ENCODE results near the gene PRKAR1B. TPM values are rescaled to one million over a fixed set of nuclear protein-coding genes. Genes with fewer than 3 reads are reported as not detected.

The PRKAR1B gene
- total RNA-seq, 3 donors from 2014 or later: 38.8 to 58.6 (median 49.9) TPM

- Mint-ChIP-seq H3K4me3 (no peak overlapping the region), H3K27me3 (ENCODE audit: low read depth) (no peaks in the 10 kb centered on the region), H3K36me3 (ENCODE audit: insufficient read depth) (peaks cover 13% of the 10 kb centered on the region), H3K4me1 (ENCODE audit: low read depth) (peaks cover 14% of the 10 kb centered on the region), H3K9me3 (no peaks in the 10 kb centered on the region)
- no peak for DNase-seq
- peak in 1 of 2 donors; percentile 20 for ATAC-seq
These were observed 15.1 kb downstream of the PRKAR1B start for GRCh38 chr7:711922-712380.

- DNase-seq (no peak), ATAC-seq (no peak)
- Mint-ChIP-seq H3K4me1 (ENCODE audit: low read depth) (peaks cover 14% of the 10 kb centered on the region), H3K36me3 (ENCODE audit: insufficient read depth) (peaks cover 11% of the 10 kb centered on the region), H3K9me3 (no peaks in the 10 kb centered on the region), H3K4me3 (peak overlapping the region; percentile 54), H3K27me3 (ENCODE audit: low read depth) (no peaks in the 10 kb centered on the region)
These were observed 15.8 kb downstream of the PRKAR1B start for GRCh38 chr7:711093-711921.

- Mint-ChIP-seq H3K4me1 (ENCODE audit: low read depth) (peaks cover 12% of the 10 kb centered on the region), H3K4me3 (no peak overlapping the region), H3K36me3 (ENCODE audit: insufficient read depth) (peaks cover 9% of the 10 kb centered on the region), H3K27me3 (ENCODE audit: low read depth) (no peaks in the 10 kb centered on the region), H3K9me3 (no peaks in the 10 kb centered on the region)
- no peak for DNase-seq
- ATAC-seq: no peak
These were observed 16.9 kb downstream of the PRKAR1B start for GRCh38 chr7:710161-710560.

GRCh38 chr7:707296-708000 lies 19.6 kb downstream of the PRKAR1B start:
- DNase-seq (no peak), ATAC-seq (no peak)
- no peak overlapping the region for H3K4me3 Mint-ChIP-seq
- peaks cover 5% of the 10 kb centered on the region for H3K4me1 Mint-ChIP-seq (ENCODE audit: low read depth)
- H3K27me3 Mint-ChIP-seq (ENCODE audit: low read depth): no peaks in the 10 kb centered on the region
- peaks cover 8% of the 10 kb centered on the region for H3K9me3 Mint-ChIP-seq
- peaks cover 9% of the 10 kb centered on the region for H3K36me3 Mint-ChIP-seq (ENCODE audit: insufficient read depth)

GRCh38 chr7:706721-707120 lies 20.4 kb downstream of the PRKAR1B start:
- no peak for DNase-seq
- Mint-ChIP-seq H3K9me3 (peaks cover 9% of the 10 kb centered on the region), H3K4me1 (ENCODE audit: low read depth) (peaks cover 5% of the 10 kb centered on the region), H3K36me3 (ENCODE audit: insufficient read depth) (peaks cover 13% of the 10 kb centered on the region), H3K4me3 (no peak overlapping the region), H3K27me3 (ENCODE audit: low read depth) (no peaks in the 10 kb centered on the region)
- ATAC-seq: no peak

- H3K4me3 Mint-ChIP-seq: no peak overlapping the region
- no peak for ATAC-seq
- peaks cover 15% of the 10 kb centered on the region for H3K36me3 Mint-ChIP-seq (ENCODE audit: insufficient read depth)
- peaks cover 15% of the 10 kb centered on the region for H3K9me3 Mint-ChIP-seq
- H3K4me1 Mint-ChIP-seq (ENCODE audit: low read depth): no peaks in the 10 kb centered on the region
- no peaks in the 10 kb centered on the region for H3K27me3 Mint-ChIP-seq (ENCODE audit: low read depth)
- no peak for DNase-seq
These were observed 24.0 kb downstream of the PRKAR1B start for GRCh38 chr7:703049-703448.

- H3K9me3 Mint-ChIP-seq: peaks cover 15% of the 10 kb centered on the region
- no peaks in the 10 kb centered on the region for H3K4me1 Mint-ChIP-seq (ENCODE audit: low read depth)
- no peaks in the 10 kb centered on the region for H3K27me3 Mint-ChIP-seq (ENCODE audit: low read depth)
- peaks cover 15% of the 10 kb centered on the region for H3K36me3 Mint-ChIP-seq (ENCODE audit: insufficient read depth)
- H3K4me3 Mint-ChIP-seq: no peak overlapping the region
- ATAC-seq (no peak), DNase-seq (no peak)
These were observed 25.9 kb downstream of the PRKAR1B start for GRCh38 chr7:701086-701671.

- no peak overlapping the region for H3K4me3 Mint-ChIP-seq
- peaks cover 15% of the 10 kb centered on the region for H3K36me3 Mint-ChIP-seq (ENCODE audit: insufficient read depth)
- H3K4me1 Mint-ChIP-seq (ENCODE audit: low read depth): no peaks in the 10 kb centered on the region
- no peaks in the 10 kb centered on the region for H3K27me3 Mint-ChIP-seq (ENCODE audit: low read depth)
- peaks cover 15% of the 10 kb centered on the region for H3K9me3 Mint-ChIP-seq
- ATAC-seq (no peak), DNase-seq (no peak)
These were observed 27.5 kb downstream of the PRKAR1B start for GRCh38 chr7:699476-700170.

GRCh38 chr7:698515-699475 lies 28.3 kb downstream of the PRKAR1B start:
- H3K36me3 Mint-ChIP-seq (ENCODE audit: insufficient read depth): peaks cover 15% of the 10 kb centered on the region
- DNase-seq (no peak), ATAC-seq (no peak)
- H3K4me1 Mint-ChIP-seq (ENCODE audit: low read depth): no peaks in the 10 kb centered on the region
- peaks cover 15% of the 10 kb centered on the region for H3K9me3 Mint-ChIP-seq
- H3K4me3 Mint-ChIP-seq: no peak overlapping the region
- no peaks in the 10 kb centered on the region for H3K27me3 Mint-ChIP-seq (ENCODE audit: low read depth)

- no peak for ATAC-seq
- no peak for DNase-seq
- Mint-ChIP-seq H3K9me3 (peaks cover 6% of the 10 kb centered on the region), H3K36me3 (ENCODE audit: insufficient read depth) (peaks cover 11% of the 10 kb centered on the region), H3K27me3 (ENCODE audit: low read depth) (no peaks in the 10 kb centered on the region), H3K4me1 (ENCODE audit: low read depth) (no peaks in the 10 kb centered on the region), H3K4me3 (no peak overlapping the region)
These were observed 30.1 kb downstream of the PRKAR1B start for GRCh38 chr7:696812-697551.

GRCh38 chr7:696426-696811 lies 30.7 kb downstream of the PRKAR1B start:
- no peak overlapping the region for H3K4me3 Mint-ChIP-seq
- no peak for ATAC-seq
- H3K4me1 Mint-ChIP-seq (ENCODE audit: low read depth): no peaks in the 10 kb centered on the region
- peaks cover 11% of the 10 kb centered on the region for H3K36me3 Mint-ChIP-seq (ENCODE audit: insufficient read depth)
- H3K27me3 Mint-ChIP-seq (ENCODE audit: low read depth): no peaks in the 10 kb centered on the region
- peaks cover 2% of the 10 kb centered on the region for H3K9me3 Mint-ChIP-seq
- DNase-seq: no peak

GRCh38 chr7:693280-693679 lies 33.8 kb downstream of the PRKAR1B start:
- Mint-ChIP-seq H3K9me3 (peaks cover 6% of the 10 kb centered on the region), H3K27me3 (ENCODE audit: low read depth) (no peaks in the 10 kb centered on the region), H3K4me3 (no peak overlapping the region), H3K36me3 (ENCODE audit: insufficient read depth) (peaks cover 18% of the 10 kb centered on the region), H3K4me1 (ENCODE audit: low read depth) (no peaks in the 10 kb centered on the region)
- ATAC-seq: no peak
- DNase-seq: no peak
